Muscle layer of colon (tissue), 2 donors: ENCODE measurements around the gene RSU1.

ENCODE experiments used
- H3K27ac ChIP-seq: one replicate; pipeline ENCODE4 v1.7.0; 2013; ENCODE audit warnings: low read depth, mild to moderate bottlenecking, low read length, moderate library complexity
- H3K27me3 ChIP-seq, 2 donors: one replicate each; pipeline ENCODE4 v1.7.0; 2013; ENCODE audit warnings: low read length in 2 of 2, mild to moderate bottlenecking in 2 of 2; ENCODE audit not compliant: insufficient read depth in 2 of 2, control insufficient read depth in 1 of 2
- H3K36me3 ChIP-seq: one replicate; pipeline ENCODE4 v1.7.0; 2013; ENCODE audit warnings: mild to moderate bottlenecking, low read length; ENCODE audit not compliant: insufficient read depth
- H3K4me1 ChIP-seq: one replicate; pipeline ENCODE4 v1.7.0; 2013; ENCODE audit warnings: mild to moderate bottlenecking, low read length; ENCODE audit not compliant: insufficient read depth
- H3K4me3 ChIP-seq, 2 donors: one replicate each; pipeline ENCODE4 v1.7.0; 2013; ENCODE audit warnings: low read length in 2 of 2, low read depth in 1 of 2, mild to moderate bottlenecking in 1 of 2, moderate library complexity in 1 of 2
- H3K9ac ChIP-seq: one replicate; pipeline ENCODE4 v1.7.0; 2013; ENCODE audit warnings: low read length
- H3K9me3 ChIP-seq: one replicate; pipeline ENCODE4 v1.7.0; 2013; ENCODE audit warnings: mild to moderate bottlenecking, low read length
- donor health status: abdominal sarcoma.
- donor health status: Adenocarcinoma of cecum.

Gene RSU1

GRCh38 chr10:16544591-16544990 is 272.6 kb downstream of the RSU1 start:
- Histone ChIP-seq H3K36me3 (no peaks in the 10 kb centered on the region), H3K4me1 (no peaks in the 10 kb centered on the region), H3K9ac (no peak overlapping the region), H3K4me3 (no peak overlapping the region), H3K27ac (no peak overlapping the region), H3K27me3 (no peaks in the 10 kb centered on the region), H3K9me3 (no peaks in the 10 kb centered on the region)

- no peaks in the 10 kb centered on the region for H3K27me3 ChIP-seq
- no peaks in the 10 kb centered on the region for H3K36me3 ChIP-seq
- H3K9ac ChIP-seq = no peak overlapping the region
- no peaks in the 10 kb centered on the region for H3K4me1 ChIP-seq
- H3K4me3 ChIP-seq = no peak overlapping the region
- H3K27ac ChIP-seq = no peak overlapping the region
- no peaks in the 10 kb centered on the region for H3K9me3 ChIP-seq
Measured at GRCh38 chr10:16544099-16544498, 273.1 kb downstream of the RSU1 start.
